ENCODE results near the gene GPR157.
"Not testable (repeated sequence)": the region's sequence is repeated elsewhere in the genome, so short reads cannot be mapped to it uniquely, and the experiment has no call there.

Gene GPR157, protein sequence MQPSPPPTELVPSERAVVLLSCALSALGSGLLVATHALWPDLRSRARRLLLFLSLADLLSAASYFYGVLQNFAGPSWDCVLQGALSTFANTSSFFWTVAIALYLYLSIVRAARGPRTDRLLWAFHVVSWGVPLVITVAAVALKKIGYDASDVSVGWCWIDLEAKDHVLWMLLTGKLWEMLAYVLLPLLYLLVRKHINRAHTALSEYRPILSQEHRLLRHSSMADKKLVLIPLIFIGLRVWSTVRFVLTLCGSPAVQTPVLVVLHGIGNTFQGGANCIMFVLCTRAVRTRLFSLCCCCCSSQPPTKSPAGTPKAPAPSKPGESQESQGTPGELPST

DNA sequence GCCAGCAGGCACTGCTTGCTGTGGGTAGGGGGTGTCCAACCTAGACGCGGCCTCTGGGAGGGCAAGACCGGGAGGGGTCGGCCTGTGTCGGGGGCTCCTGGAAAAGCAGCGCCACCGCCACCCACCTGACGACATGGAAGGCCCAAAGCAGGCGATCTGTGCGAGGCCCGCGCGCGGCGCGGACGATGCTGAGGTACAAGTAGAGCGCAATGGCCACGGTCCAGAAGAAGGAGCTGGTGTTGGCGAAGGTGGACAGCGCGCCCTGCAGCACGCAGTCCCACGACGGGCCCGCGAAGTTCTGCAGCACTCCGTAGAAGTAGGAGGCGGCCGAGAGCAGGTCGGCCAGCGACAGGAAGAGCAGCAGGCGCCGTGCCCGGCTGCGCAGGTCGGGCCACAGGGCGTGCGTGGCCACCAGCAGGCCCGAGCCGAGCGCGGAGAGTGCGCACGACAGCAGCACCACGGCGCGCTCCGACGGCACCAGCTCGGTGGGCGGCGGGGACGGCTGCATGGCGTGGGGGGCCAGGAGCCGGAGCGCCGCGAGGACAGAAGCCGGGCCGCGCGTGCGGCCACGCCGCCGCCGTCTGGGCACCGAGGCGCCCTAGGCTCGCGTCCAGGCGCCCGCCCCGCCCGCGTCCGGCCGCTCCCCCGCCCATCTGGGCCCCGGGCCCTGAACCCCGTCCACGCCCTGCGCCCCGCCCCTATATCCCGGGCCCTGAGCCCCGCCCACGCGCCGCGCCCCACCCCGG, at the start of gene GPR157:
GPR157 (minus strand) TSS at position 583 of the 746 bp plus-strand sequence; CDS start at position 508, 75 bp downstream.
- DNase-seq: peak; percentile 45

DNA sequence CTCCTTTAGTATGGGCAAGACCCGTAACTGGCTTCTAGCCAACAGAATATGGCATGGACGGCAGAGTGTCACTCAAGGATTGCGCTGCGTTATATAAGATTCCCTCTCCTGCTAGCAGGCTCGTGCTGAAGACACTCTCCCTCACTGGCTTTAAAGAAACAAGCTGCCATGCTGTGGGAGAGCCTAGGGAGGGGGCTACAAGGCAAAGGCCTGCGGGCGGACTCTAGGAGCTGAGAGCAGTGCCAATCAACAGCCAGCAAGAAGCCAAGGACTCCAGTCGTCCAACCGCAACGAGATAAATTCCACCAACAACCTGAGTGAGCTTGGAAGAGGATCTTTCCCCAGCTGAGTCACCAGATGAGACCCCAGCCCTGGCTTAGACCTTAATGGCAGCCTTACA, 45.9 kb upstream of the GPR157 start:
- no peak for DNase-seq

DNA sequence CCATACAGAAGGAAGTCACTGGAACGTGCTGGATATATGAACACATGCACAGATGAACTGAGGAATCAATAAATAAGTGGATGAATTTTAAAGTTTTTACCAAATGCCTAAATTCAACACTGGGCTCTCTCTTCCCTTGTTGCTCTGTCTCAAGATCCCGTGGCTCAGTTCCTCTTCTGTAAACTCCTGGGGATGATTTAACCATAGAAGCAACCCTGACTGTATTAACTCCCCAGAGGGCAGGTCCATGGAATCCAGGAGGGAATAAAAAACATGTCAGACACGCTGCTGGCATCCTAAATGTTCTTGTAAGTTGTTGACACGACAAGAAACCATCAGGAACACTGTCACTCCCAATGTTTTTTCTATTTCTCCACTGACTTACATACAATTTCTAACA, 45.3 kb upstream of the GPR157 start:
- DNase-seq: no peak

DNA sequence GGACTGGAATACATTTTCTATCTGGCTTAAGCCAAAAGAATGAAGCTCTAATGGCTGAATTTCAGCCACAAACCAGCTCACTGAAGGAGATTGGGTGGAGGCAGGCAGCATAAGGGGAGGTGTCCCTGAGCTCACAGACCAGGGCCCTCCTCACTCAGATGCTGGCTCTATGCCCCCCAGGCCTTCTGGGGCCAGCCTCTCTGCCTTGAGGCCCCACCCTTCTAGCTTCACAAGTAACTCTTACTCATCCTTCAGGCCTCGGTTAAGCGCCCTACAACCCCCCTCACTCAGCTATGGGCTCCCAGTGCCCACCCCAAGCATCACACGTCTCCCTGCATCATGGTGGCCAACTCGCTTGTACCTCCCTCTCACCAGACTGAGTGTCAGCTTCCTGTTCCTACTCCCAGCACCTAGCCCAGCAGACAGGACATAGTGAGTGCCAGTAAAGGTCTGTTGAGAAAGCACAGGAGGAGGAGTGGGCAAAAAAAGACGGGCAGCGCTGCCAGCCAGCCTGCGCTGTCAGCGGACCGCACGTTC, 40.8 kb upstream of the GPR157 start:
- no peak for DNase-seq

DNA sequence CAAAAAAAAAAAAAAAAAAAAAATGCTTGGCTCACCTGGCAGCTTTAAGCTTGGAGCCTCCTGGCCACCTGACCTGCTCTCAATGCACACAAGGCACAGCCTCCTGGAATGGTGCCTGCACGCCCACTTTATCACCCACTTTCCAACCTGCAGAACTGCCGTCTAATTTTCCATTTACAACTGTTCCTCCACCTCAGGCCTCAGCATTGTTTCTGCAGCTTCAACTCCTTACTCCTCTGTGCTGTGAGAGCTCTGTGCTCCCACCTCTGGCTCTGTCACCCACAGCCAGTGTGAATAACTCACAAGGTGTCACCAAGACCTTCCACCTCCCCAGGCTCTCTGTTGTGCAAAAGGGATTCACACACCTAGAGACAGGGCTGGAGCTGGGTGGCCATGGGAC, 38.7 kb upstream of the GPR157 start:
- DNase-seq: no peak

DNA sequence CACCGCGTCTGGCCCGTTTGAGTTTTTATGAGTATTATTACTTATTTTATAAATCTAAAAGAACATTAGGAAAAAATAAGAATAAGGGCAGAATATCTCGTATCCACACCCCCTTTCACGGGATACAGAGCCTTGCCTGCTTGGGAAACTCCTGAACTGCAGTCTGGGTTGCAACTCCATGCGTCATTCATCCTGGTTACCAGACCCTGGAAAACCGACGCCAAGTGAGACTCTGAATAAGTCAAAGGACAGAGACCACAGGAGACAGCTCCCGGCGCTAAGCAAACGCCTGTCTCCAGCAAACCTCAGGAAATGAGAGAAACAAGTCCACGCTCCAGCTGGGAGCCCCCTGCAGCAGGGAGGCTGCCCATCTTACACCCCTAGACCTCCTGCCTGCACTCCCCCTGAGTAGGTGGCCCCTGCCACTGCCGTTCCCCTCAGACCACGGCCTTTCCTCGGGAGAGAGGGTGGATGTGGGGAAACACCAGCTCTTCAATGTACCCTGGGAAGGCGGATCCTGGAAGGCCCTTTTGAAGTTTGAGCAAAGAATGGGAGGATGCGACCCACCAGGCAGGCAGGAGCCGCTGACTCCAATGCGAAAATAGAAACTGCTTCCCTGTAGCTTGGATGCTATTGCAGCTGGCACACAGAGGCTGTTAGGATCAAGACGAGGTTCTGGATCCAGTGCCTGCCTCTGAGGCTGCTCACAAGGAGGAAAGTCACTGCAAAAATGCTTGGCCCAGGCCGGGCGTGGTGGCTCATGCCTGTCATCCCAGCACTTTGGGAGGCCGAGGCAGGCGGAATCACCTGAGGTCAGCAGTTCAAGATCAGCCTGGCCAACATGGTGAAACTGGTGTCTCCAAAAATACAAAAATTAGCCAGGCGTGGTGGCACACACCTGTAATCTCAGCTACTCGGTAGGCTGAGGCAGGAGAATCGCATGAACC, 37.7 kb upstream of the GPR157 start:
- DNase-seq: no peak

DNA sequence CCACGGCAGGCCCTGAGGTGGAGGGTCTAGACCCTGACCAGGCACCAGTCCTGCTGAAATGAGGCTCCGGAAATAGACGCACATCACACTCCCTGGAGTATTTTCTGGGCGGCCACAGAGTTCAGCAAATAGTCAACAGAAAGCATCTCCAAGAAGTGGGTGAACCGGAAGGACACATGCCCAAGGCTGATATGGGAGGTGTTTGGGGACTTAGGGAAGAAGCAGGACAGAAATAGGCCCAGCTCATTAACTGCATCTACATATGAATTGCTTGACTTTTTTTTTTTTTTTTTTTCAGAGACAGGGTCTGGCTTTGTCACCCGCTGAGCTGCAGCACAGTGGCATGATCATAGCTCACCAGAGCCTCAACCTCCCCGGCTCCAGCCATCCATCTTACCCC, 36.5 kb upstream of the GPR157 start:
- no peak for DNase-seq

DNA sequence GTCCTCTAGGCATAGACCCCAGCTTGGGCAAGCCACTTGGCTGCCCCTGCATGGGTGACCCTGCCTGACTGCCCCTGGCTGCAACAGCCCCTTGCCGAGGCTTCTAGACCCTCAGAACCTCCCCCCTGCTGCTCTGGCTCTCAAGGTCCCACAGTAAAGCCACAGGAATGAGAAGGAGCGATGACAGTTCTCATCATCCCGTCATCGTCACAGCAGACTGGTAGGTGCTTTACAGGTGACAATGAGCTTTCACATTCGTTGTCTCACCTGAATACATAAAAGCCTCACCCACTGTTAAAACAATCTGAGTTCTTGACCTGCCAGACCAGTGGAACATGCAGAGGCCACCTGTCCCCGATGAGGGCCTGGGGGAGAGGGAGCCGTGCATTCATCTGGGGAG, 36.0 kb upstream of the GPR157 start:
- DNase-seq: no peak

DNA sequence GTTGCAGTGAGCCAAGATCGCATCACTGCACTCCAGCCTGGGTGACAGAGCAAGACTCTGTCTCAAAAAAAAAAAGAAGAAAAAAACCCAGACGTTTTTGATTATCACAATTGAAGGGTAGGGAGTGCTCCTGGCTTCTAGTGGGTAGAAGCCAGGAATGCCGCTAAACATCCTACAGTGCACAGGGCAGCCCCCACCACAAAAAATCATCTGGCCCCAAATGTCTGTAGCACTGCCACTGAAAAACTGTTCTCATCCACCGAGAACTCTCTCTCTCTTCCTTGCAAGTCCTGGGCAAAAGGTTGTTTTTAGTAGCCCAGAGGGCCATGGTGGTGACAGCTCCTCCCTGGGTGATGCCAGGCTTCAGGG, 35.6 kb upstream of the GPR157 start:
- DNase-seq: no peak

DNA sequence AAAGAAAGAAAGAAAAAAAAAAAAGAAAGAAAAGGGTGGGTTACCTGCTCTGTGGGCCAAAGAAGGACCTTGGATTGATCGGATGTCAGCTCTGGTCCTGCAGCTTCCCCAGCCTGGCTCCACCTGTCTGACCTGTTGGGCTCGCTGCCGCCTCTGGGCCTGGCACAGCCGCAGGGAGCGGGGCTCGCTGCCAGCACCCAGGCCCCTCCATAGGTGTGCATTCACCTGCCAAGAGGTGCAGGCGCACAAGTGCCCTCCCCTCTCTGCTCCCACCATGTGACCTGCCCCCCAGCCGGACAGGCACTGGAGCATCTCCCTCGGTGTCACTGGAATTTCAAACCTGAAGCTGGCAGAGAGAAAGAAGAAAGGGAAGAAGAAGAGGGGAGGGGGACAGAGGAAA, 33.1 kb upstream of the GPR157 start:
- DNase-seq: no peak

DNA sequence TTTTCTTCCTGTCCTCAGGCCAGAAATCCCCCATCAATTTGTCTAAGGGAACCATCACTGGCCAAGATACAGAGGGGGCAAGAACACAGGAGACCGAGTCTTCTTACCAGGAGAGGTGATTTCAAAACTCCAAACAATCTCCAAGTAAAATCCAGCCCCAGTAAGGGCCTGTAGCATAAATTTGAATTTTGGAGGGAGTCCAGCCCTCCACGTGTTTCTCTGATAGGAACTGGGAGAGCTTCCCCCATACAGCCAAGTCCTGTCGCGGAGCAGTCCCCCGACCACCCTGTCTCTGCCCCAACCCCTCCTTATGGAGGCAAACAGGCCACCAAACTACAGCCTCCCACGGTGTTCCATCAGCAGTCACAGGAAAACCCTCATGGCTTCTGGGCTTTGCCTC, 32.4 kb upstream of the GPR157 start:
- DNase-seq: no peak

DNA sequence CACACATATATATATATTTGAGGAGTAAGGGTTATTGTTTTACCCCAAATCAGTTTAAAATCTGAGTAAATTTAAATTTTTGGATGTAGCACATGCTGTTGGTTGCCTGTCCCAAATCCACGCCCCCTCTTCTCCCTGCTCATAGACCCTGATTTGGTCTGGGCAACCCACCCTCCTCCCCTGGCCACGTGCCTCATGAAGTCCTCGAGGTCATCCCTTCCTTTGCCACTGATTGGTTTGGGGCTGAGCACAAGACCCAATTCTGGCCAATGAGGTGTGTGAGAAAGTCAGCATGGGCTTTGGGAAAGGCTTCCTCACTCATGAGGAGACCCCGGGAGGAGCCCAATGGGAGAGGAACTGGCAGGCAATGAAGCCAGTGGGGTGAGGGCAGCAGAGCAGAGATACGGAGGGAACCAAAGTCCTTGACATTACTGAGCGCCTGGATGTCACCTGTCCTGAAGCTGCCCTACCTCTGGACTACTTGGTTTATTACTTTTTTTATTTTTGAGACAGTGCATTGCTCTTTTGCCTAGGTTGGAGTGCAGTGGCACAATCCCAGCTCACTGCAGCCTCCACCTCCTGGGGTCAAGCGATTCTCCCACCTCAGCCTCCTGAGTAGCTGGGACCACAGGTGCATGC, 31.3 kb upstream of the GPR157 start:
- no peak for DNase-seq

DNA sequence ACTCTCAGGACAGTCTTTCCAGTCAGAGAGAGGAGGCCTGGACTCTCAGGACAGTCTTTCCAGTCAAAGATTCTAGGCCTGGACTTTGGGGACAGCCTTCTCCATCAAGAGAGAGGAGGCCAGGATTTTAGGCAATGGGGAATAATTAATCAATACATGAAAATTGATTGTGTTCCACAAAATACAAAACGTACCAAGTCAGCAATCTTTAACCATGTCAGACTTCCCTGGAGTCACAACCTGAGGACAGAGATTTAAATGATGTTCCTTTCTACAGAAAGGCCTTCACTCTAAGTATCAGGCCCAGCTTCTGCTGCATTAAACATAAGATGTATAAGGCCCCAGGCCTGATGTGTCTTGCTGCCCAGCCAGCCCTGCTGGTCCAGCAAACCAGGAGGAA, 27.0 kb upstream of the GPR157 start:
- no peak for DNase-seq

DNA sequence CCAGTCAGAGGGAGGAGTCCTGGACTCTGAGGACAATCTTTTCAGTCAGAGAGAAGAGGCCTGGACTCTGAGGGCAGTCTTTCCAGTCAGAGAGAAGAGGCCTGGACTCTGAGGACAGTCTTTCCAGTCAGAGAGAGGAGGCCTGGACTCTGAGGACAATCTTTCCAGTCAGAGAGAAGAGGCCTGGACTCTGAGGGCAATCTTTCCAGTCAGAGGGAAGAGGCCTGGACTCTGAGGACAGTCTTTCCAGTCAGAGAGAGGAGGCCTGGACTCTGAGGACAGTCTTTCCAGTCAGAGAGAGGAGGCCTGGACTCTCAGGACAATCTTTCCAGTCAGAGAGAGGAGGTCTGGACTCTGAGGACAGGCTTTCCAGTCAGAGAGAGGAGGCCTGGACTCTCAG, 26.5 kb upstream of the GPR157 start:
- DNase-seq: not testable (repeated sequence)

DNA sequence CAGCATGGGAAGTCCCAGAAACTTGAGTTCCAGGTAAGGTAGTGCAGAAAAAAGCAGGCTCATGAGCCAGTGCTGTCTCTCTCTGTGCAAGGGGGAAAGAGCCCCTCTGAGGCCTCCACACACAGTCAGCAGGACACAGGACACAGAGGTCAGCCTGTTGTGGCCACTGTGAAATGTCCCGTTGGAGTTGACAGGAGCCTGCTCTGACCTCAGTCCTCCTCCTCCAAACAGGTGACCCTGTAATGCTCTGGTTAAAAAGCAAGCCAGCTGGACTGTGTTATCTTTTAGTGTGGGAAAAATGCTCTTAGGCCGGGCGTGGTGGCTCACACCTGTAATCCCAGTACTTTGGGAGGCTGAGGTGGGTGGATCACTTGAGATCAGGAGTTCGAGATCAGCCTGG, 24.2 kb upstream of the GPR157 start:
- no peak for DNase-seq

DNA sequence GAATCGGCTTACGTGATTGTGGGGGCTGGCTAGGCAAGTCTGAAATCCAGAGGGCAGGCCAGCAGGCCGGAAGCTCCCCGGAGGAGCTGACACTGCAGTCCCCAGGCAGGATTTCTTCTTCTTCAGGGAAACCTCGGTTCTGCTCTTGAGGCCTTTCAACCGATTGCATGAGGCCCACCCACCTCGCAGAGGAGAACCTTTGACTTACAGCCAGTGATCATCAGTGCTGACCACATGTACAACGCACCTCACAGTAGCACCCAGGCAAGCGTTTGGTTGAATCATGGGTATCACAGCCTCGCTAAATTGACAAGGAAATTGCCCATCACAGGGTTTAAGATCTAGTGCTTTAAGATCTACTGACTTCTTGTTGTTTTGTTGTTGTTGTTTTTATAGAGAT, 23.6 kb upstream of the GPR157 start:
- DNase-seq: no peak

DNA sequence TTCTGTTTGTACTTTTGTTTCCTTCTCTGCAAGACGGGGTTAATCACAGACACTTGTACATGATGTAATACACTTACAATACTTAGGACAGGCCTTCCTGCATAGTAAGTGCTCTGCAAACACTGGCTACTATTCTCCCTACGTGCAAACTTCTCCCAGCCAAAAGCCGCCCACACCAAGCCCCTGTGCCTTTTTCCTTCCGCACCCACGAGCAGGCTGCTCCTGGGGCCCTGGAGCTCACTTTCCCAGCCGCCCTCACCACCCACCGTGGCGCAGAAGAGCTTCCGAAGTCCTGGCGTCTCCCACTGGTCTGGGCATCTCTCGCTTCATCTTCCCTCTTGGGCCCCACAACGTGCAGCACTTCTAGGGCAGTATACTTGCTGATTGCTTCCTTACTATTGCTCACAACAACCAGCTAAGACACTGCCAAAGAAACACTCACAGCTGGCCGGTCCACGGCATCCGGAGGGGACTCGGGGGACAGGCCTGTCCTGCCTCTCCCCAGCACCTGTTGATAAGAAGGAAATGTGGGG, 22.5 kb upstream of the GPR157 start:
- DNase-seq: no peak

DNA sequence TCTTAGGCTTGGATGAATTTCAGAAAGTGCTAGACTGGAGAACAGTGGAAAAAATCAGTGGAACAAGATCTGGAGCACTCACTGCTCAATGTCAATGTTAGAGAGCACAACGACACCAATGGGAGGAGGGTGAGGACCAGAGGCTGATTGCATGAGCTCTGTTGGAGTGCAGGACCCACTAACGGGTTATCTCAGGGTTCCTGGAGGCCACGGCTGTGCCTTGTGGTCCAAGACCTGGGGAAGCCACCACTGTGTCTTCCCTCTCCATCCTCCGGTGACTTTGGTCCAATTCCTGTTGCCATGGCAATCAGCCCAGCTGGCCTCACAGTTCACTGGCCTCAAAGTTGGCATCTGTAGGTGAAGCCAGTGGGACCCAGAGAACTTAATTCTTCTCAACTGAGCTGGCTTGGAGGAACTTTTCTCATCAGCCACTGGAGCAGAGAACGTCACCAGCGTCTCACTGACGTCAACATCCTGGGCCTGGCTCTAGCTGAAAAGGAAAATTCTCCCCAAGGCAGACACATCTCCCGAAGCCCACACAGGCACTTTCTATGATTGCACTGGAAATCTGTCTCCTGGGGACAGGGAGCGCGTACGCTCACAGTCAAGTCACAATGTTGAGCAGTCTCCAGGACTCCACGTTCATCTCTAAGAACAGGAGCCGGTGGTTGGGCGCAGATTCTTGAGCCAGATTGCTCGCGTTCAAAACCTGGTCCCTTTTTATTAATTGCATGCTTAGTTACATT, 21.9 kb upstream of the GPR157 start:
- no peak for DNase-seq

DNA sequence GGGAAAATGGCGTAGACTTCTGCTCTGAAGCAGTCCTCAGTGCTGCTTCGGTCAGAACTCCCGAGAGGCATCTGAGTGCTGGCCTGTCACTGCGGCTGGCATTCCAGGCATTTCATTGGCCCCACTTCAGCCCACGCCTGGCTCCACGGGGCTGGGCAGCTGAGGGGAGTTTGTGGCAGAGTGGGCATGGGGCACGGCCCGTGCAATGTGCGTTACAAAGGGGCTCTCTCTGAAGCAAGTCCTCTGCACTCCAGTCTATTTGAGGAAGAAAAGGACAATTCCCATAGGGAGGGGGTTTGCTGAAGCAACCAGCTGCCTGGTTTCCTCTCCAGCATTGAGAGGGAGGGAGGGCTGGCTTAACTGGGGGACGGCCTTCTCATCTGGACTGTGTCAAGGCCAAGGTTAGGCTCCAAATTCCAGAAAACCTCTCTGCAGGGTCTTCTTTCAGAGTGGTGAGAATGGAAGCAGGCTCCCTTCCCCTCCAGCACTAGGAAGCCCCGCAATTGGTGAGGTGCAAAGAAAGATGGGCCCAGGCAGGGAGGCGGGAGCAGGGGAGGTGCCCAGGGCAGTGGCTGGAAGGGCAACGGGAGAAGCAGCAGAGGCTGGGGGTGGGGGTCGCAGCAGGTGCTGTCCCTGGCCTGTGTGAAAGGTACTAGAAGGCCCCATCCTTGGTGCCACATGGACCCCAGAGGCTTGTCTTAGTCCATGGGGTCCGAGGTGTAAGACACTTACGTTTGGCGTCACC, 21.1 kb upstream of the GPR157 start:
- no peak for DNase-seq

DNA sequence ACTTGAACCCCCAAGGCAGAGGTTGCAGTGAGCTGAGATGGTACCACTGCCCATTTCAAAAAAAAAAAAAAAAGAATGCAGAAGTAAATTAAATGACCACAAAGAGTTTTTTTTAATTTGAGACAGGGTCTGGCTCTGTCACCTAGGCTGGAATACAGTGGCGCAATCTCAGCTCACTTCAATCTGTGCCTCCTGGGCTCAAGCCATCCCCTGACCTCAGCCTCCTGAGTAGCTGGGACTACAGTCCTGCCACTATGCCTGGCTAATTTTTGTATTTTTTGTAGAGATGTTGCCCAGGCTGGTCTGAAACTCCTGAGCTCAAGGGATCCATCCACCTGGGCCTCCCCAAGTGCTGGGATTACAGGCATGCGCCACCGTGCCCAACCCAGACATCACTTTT, 20.2 kb upstream of the GPR157 start:
- DNase-seq: no peak

DNA sequence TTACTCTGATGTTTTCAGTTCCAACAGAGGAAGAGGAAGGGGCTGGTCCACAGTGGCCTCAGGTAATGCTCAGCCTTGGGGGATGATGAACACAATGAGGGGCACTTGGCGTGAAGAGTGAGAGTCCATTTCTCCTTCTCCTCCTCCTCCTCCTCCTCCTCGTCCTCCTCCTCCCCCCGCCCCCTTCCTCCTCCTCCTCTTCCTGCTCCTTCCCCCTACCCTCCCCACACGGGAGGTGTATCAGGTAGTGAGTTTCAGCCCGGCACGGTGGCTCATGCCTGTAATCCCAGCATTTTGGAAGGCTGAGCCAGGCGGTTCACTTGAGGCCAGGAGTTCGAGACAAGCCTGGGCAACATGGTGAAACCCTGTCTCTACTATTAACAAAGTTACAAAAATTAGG, 17.3 kb upstream of the GPR157 start:
- DNase-seq: no peak

All from DMS153 (cell line).